SU-DHL-6 (cell line): ENCODE measurements around the gene PTPRJ.

Source experiments
- EZH2phosphoT487 ChIP-seq: fragments of 200-600 bp; sonication (generic), shearing (Covaris generic); conservative IDR thresholded peaks from 2 replicates; pipeline ENCODE4 v1.6.1; 2018; ENCODE audit warnings: mild to moderate bottlenecking, antibody characterized with exemption, low read length, moderate library complexity, mixed read lengths
- TF ChIP-seq, protein P1 (sequence below): fragments of 200-600 bp; sonication (generic); IDR thresholded peaks from one replicate; pipeline ENCODE4 v1.5.1; 2017; ENCODE audit warnings: antibody characterized with exemption, mild to moderate bottlenecking, low read length, moderate library complexity; ENCODE audit not compliant: insufficient read depth, poor library complexity, severe bottlenecking

DNA sequence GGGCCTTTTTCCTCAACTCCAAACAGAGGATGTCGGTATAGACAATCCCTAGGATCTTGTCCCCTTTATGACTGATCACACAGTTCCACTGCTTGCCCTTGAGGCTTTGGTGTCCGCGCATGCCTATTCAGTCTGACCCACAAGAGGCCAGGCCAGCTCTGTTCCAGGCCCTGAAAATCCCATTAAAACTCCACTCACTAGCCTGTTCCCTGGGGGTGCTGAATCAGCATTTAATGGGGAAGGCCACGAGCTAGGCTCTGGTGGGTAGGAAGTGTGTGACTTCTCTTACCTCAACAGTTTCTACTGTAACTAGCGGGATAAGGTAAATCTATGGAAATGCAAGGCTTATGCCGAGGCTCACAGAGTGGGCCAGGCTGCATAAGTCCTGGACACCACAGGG lies 117.7 kb downstream of the PTPRJ start:
- TF ChIP-seq, protein P1, sequence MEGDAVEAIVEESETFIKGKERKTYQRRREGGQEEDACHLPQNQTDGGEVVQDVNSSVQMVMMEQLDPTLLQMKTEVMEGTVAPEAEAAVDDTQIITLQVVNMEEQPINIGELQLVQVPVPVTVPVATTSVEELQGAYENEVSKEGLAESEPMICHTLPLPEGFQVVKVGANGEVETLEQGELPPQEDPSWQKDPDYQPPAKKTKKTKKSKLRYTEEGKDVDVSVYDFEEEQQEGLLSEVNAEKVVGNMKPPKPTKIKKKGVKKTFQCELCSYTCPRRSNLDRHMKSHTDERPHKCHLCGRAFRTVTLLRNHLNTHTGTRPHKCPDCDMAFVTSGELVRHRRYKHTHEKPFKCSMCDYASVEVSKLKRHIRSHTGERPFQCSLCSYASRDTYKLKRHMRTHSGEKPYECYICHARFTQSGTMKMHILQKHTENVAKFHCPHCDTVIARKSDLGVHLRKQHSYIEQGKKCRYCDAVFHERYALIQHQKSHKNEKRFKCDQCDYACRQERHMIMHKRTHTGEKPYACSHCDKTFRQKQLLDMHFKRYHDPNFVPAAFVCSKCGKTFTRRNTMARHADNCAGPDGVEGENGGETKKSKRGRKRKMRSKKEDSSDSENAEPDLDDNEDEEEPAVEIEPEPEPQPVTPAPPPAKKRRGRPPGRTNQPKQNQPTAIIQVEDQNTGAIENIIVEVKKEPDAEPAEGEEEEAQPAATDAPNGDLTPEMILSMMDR: no peak
- no peak for TF ChIP-seq EZH2phosphoT487
